OCI-LY7 (cell line): ENCODE data around the gene RCBTB2.

Experiments used
- EZH2phosphoT487 ChIP-seq: fragments of 200-600 bp; sonication (generic); IDR thresholded peaks from 2 replicates; pipeline ENCODE4 v1.6.1; 2018; ENCODE audit warnings: low read depth, borderline replicate concordance, mild to moderate bottlenecking, mixed run types, antibody characterized with exemption, low read length, moderate library complexity, mixed read lengths
- TF ChIP-seq, protein P1 (sequence below): fragments of 200-600 bp; sonication (generic); conservative IDR thresholded peaks from 2 replicates; pipeline ENCODE4 v1.5.1; 2014; ENCODE audit warnings: mild to moderate bottlenecking, antibody characterized with exemption, low read length, moderate library complexity, mixed read lengths

- TF ChIP-seq EZH2phosphoT487 = no peak
- TF ChIP-seq, protein P1, sequence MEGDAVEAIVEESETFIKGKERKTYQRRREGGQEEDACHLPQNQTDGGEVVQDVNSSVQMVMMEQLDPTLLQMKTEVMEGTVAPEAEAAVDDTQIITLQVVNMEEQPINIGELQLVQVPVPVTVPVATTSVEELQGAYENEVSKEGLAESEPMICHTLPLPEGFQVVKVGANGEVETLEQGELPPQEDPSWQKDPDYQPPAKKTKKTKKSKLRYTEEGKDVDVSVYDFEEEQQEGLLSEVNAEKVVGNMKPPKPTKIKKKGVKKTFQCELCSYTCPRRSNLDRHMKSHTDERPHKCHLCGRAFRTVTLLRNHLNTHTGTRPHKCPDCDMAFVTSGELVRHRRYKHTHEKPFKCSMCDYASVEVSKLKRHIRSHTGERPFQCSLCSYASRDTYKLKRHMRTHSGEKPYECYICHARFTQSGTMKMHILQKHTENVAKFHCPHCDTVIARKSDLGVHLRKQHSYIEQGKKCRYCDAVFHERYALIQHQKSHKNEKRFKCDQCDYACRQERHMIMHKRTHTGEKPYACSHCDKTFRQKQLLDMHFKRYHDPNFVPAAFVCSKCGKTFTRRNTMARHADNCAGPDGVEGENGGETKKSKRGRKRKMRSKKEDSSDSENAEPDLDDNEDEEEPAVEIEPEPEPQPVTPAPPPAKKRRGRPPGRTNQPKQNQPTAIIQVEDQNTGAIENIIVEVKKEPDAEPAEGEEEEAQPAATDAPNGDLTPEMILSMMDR = no peak
Observed at GRCh38 chr13:48526286-48526685, 6.6 kb downstream of the RCBTB2 start.
